HEK293 (cell line): ENCODE results near the gene PRUNE1.
A peak's percentile ranks its signal among the peaks of the same experiment; 100 is the strongest.

Experiments used
- CTCF ChIA-PET: fragments of 350-600 bp; formaldehyde crosslinking; extraction: SDS; loops from one replicate; lab custom pipeline; 2021; ENCODE audit warnings: antibody characterized with exemption; lab: Yijun Ruan, JAX
- POLR2A ChIA-PET: fragments of 300-600 bp; formaldehyde crosslinking; extraction: SDS; loops from one replicate; lab custom pipeline; 2020; ENCODE audit warnings: antibody characterized with exemption, inconsistent platforms; lab: Yijun Ruan, JAX
- H3K27ac ChIP-seq: fragments of 200-500 bp; sonication (Bioruptor generic); 2 replicates; pipeline ENCODE4 v1.5.1; 2014; ENCODE audit warnings: low read depth, low read length, control low read depth, inconsistent platforms; ENCODE audit errors: extremely low read depth
- H3K36me3 ChIP-seq, 2 experiments: fragments of 200-500 bp in 1 of 2; sonication (Bioruptor generic) in 1 of 2; 1 replicate in 1 of 2; 2 replicates in 1 of 2; pipeline ENCODE4 v1.5.1; 2014 to 2017; ENCODE audit warnings: inconsistent platforms in 2 of 2, low read length in 2 of 2; ENCODE audit not compliant: control insufficient read depth in 2 of 2, insufficient read depth in 1 of 2
- H3K4me1 ChIP-seq: fragments of 200-500 bp; sonication (Bioruptor generic); 2 replicates; pipeline ENCODE4 v1.5.1; 2014; ENCODE audit warnings: mild to moderate bottlenecking, low read length, inconsistent platforms; ENCODE audit not compliant: control insufficient read depth, insufficient read depth
- H3K4me3 ChIP-seq: 2 replicates; pipeline ENCODE4 v1.5.1; 2011; ENCODE audit warnings: low read depth, mild to moderate bottlenecking, control low read depth, low read length, moderate library complexity
- H3K9me3 ChIP-seq: fragments of 200-500 bp; sonication (Bioruptor generic); 2 replicates; pipeline ENCODE4 v1.5.1; 2014; ENCODE audit warnings: low read depth, low read length, inconsistent platforms; ENCODE audit not compliant: control insufficient read depth, insufficient read depth
- GFI1B ChIP-seq: fragments of 450-650 bp; formaldehyde crosslinking; IDR thresholded peaks from 2 replicates; pipeline ENCODE4 v1.5.1; 2016; ENCODE audit warnings: missing biosample characterization, missing genetic modification characterization
- IKZF3 ChIP-seq: fragments of 450-650 bp; IDR thresholded peaks from 2 replicates; pipeline ENCODE4 v1.5.0; 2018; ENCODE audit warnings: missing biosample characterization, mild to moderate bottlenecking, missing genetic modification characterization, moderate library complexity
- MEIS1 ChIP-seq: sonication (generic); formaldehyde crosslinking; IDR thresholded peaks from 2 replicates; pipeline ENCODE4 v1.8.1; 2022; ENCODE audit warnings: missing genetic modification reagents, mild to moderate bottlenecking, borderline replicate concordance
- OSR2 ChIP-seq: fragments of 450-650 bp; formaldehyde crosslinking; IDR thresholded peaks from 2 replicates; pipeline ENCODE4 v1.5.1; 2016; ENCODE audit warnings: missing biosample characterization, missing genetic modification characterization
- PATZ1 ChIP-seq: fragments of 450-650 bp; formaldehyde crosslinking; IDR thresholded peaks from 2 replicates; pipeline ENCODE4 v1.5.1; 2016; ENCODE audit warnings: missing biosample characterization, missing genetic modification characterization
- PRDM1 ChIP-seq: fragments of 450-650 bp; formaldehyde crosslinking; IDR thresholded peaks from 2 replicates; pipeline ENCODE4; 2016; ENCODE audit warnings: missing biosample characterization, missing genetic modification characterization
- SP7 ChIP-seq: fragments of 450-650 bp; formaldehyde crosslinking; IDR thresholded peaks from 2 replicates; pipeline ENCODE4 v1.5.1; 2016; ENCODE audit warnings: missing biosample characterization, missing genetic modification characterization
- TRIM28 ChIP-seq: IDR thresholded peaks from 2 replicates; pipeline ENCODE4 v1.6.1; 2011; ENCODE audit warnings: low read length, control low read depth, borderline replicate concordance
- ZBTB26 ChIP-seq: fragments of 450-650 bp; formaldehyde crosslinking; optimal IDR thresholded peaks from 2 replicates; pipeline ENCODE3; 2016; ENCODE audit warnings: missing biosample characterization, mild to moderate bottlenecking, missing genetic modification characterization
- ZBTB48 ChIP-seq: fragments of 450-650 bp; formaldehyde crosslinking; IDR thresholded peaks from 2 replicates; pipeline ENCODE4 v1.5.1; 2016; ENCODE audit warnings: missing biosample characterization, missing genetic modification characterization
- ZIC2 ChIP-seq: fragments of 450-650 bp; formaldehyde crosslinking; IDR thresholded peaks from 2 replicates; pipeline ENCODE4 v1.5.1; 2016; ENCODE audit warnings: missing biosample characterization, missing genetic modification characterization
- ZNF10 ChIP-seq: fragments of 450-650 bp; formaldehyde crosslinking; IDR thresholded peaks from 2 replicates; pipeline ENCODE4 v1.5.1; 2017; ENCODE audit warnings: missing biosample characterization, missing genetic modification characterization
- ZNF133 ChIP-seq: fragments of 450-650 bp; formaldehyde crosslinking; IDR thresholded peaks from 2 replicates; pipeline ENCODE4 v1.5.1; 2016; ENCODE audit warnings: missing biosample characterization, missing genetic modification characterization
- ZNF146 ChIP-seq: fragments of 450-650 bp; formaldehyde crosslinking; IDR thresholded peaks from 2 replicates; pipeline ENCODE4 v1.5.1; 2016; ENCODE audit warnings: missing biosample characterization, missing genetic modification characterization
- ZNF335 ChIP-seq: fragments of 450-650 bp; formaldehyde crosslinking; conservative IDR thresholded peaks from 2 replicates; pipeline ENCODE4 v1.5.1; 2016; ENCODE audit warnings: missing biosample characterization, missing genetic modification characterization
- ZNF449 ChIP-seq: fragments of 450-650 bp; formaldehyde crosslinking; IDR thresholded peaks from 2 replicates; pipeline ENCODE4 v1.5.1; 2017; ENCODE audit warnings: missing biosample characterization, mild to moderate bottlenecking, missing genetic modification characterization, moderate library complexity
- ZNF501 ChIP-seq: fragments of 450-650 bp; formaldehyde crosslinking; IDR thresholded peaks from 2 replicates; pipeline ENCODE4 v1.5.1; 2016; ENCODE audit warnings: missing biosample characterization, missing genetic modification characterization
- ZNF600 ChIP-seq: fragments of 450-650 bp; formaldehyde crosslinking; IDR thresholded peaks from 2 replicates; pipeline ENCODE4 v1.5.1; 2016; ENCODE audit warnings: missing biosample characterization, missing genetic modification characterization
- ZNF624 ChIP-seq: fragments of 450-650 bp; formaldehyde crosslinking; IDR thresholded peaks from 2 replicates; pipeline ENCODE4 v1.5.1; 2017; ENCODE audit warnings: missing biosample characterization, missing genetic modification characterization
- ZNF660 ChIP-seq: fragments of 450-650 bp; IDR thresholded peaks from 2 replicates; pipeline ENCODE4 v1.5.1; 2018; ENCODE audit warnings: missing biosample characterization, mild to moderate bottlenecking, missing genetic modification characterization
- ZNF692 ChIP-seq: fragments of 450-650 bp; formaldehyde crosslinking; IDR thresholded peaks from 2 replicates; pipeline ENCODE4 v1.5.1; 2016; ENCODE audit warnings: missing biosample characterization, missing genetic modification characterization
- TF ChIP-seq, protein P1 (sequence below): fragments of 450-650 bp; formaldehyde crosslinking; IDR thresholded peaks from 2 replicates; pipeline ENCODE4 v1.5.1; 2017; ENCODE audit warnings: missing biosample characterization, missing genetic modification characterization
- TF ChIP-seq, protein P2 (sequence below): fragments of 450-650 bp; formaldehyde crosslinking; IDR thresholded peaks from 2 replicates; pipeline ENCODE4 v1.5.1; 2016; ENCODE audit warnings: missing biosample characterization, missing genetic modification characterization, low read depth

The PRUNE1 gene

DNA sequence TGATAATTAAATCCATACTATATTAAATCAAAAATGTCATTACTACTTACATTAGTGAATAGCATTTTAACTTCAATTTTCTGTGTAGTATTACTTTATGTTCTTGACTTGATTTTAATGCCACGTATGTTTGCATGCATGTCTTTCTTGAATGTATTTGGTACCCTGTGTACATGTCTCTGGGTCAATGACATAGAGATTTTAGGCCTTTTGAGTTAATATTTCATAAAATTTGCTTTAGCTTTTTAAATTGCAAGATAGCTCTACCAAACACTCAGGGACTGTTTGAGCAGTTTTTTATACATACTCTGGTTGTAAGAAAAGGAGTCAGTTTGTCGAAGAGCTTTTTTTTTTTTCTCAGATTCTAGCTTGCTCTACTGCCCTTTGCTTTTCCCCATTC lies 53.5 kb downstream of the PRUNE1 start:
- ChIA-PET CTCF (interaction anchor here (0.7 to 3.0 kb wide), 7 partner anchors 10 to 82 kb away, joined by 3 to 15 read pairs (median 4); partner anchors contain the start of gene C1orf56), POLR2A (interaction anchor here (0.5 to 2.7 kb wide), 5 partner anchors 10 to 104 kb away, joined by 3 to 20 read pairs (median 6); partner anchors contain the start of genes GABPB2 and LYSMD1)
- Histone ChIP-seq H3K9me3 (no peaks in the 10 kb centered on the region), H3K4me3 (peak overlapping the region; percentile 89; the same call in 1 of the 2 replicates), H3K27ac (no peak overlapping the region)
- TF ChIP-seq PRDM1 (tag by site-specific recombination), result no peak
- no peak for TF ChIP-seq ZNF660 (tag by site-specific recombination)
- TF ChIP-seq ZIC2 (tag by site-specific recombination), result no peak
- TF ChIP-seq, all 188 proteins: peak for 0
- Histone ChIP-seq H3K36me3 (peaks cover 0 to 24% of the 10 kb centered on the region in 2 experiments; a peak in 2 of 3 replicates), H3K4me1 (peaks cover 4% of the 10 kb centered on the region; the same call in 1 of the 2 replicates)

GRCh38 chr1:151062741-151063371 lies 54.6 kb downstream of the PRUNE1 start:
- POLR2A ChIA-PET, result interaction anchor here (0.8 to 1.6 kb wide), 5 partner anchors 8 to 103 kb away, joined by 3 to 9 read pairs (median 8); partner anchors contain the start of genes C1orf56 and LYSMD1
- Histone ChIP-seq H3K36me3 (peaks cover 0 to 25% of the 10 kb centered on the region in 2 experiments; a peak in 2 of 3 replicates), H3K27ac (no peak overlapping the region), H3K4me3 (no peak overlapping the region), H3K4me1 (peaks cover 4% of the 10 kb centered on the region; the same call in 1 of the 2 replicates), H3K9me3 (no peaks in the 10 kb centered on the region)
- CTCF ChIA-PET, result interaction anchor here (0.9 to 3.0 kb wide), 5 partner anchors 9 to 68 kb away, joined by 3 to 15 read pairs (median 4); partner anchors contain the start of gene C1orf56
- TF ChIP-seq PATZ1 (tag by site-specific recombination) (0 out of 2 replicates have a peak, but pooled peaks have one; percentile 34), ZNF692 (tag by site-specific recombination) (0 out of 2 replicates have a peak, but pooled peaks have one; percentile 30), ZNF335 (tag by site-specific recombination) (0 out of 2 replicates have a peak, but pooled peaks have one; percentile 18), ZBTB48 (tag by site-specific recombination) (peak; percentile 46; the same call in 1 of the 2 replicates), SP7 (tag by site-specific recombination) (peak; percentile 43; the same call in 1 of the 2 replicates), ZNF660 (tag by site-specific recombination) (peak; percentile 93), ZNF449 (tag by site-specific recombination) (no peak), GFI1B (tag by site-specific recombination) (0 out of 2 replicates have a peak, but pooled peaks have one; percentile 11), TRIM28 (peak; percentile 71; the same call in 1 of the 2 replicates), OSR2 (tag by site-specific recombination) (no peak), ZNF600 (tag by site-specific recombination) (peak; percentile 86), ZBTB26 (tag by site-specific recombination) (no peak), ZNF624 (no peak), ZNF10 (tag by site-specific recombination) (peak; percentile 64; the same call in 1 of the 2 replicates), ZNF501 (tag by site-specific recombination) (peak; percentile 46; the same call in 1 of the 2 replicates), ZNF133 (tag by site-specific recombination) (no peak), MEIS1 (CRISPR knock-in tag) (no peak), ZNF146 (0 out of 2 replicates have a peak, but pooled peaks have one; percentile 8), PRDM1 (tag by site-specific recombination) (peak; percentile 66), IKZF3 (tag by site-specific recombination) (0 out of 2 replicates have a peak, but pooled peaks have one; percentile 48)
- TF ChIP-seq, protein P1, sequence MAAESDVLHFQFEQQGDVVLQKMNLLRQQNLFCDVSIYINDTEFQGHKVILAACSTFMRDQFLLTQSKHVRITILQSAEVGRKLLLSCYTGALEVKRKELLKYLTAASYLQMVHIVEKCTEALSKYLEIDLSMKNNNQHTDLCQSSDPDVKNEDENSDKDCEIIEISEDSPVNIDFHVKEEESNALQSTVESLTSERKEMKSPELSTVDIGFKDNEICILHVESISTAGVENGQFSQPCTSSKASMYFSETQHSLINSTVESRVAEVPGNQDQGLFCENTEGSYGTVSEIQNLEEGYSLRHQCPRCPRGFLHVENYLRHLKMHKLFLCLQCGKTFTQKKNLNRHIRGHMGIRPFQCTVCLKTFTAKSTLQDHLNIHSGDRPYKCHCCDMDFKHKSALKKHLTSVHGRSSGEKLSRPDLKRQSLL (tag by site-specific recombination), result no peak
- TF ChIP-seq, protein P2, sequence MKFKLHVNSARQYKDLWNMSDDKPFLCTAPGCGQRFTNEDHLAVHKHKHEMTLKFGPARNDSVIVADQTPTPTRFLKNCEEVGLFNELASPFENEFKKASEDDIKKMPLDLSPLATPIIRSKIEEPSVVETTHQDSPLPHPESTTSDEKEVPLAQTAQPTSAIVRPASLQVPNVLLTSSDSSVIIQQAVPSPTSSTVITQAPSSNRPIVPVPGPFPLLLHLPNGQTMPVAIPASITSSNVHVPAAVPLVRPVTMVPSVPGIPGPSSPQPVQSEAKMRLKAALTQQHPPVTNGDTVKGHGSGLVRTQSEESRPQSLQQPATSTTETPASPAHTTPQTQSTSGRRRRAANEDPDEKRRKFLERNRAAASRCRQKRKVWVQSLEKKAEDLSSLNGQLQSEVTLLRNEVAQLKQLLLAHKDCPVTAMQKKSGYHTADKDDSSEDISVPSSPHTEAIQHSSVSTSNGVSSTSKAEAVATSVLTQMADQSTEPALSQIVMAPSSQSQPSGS (tag by site-specific recombination), result peak; percentile 96
